Right ventricle myocardium inferior (tissue), 1 donor: Measurements from ENCODE around the gene PLOD1. TPM values are rescaled to one million over a fixed set of nuclear protein-coding genes. Genes with fewer than 3 reads are reported as not detected.
A peak's percentile ranks its signal among the peaks of the same experiment; 100 is the strongest.

ENCODE experiments used
- ATAC-seq: fragments of 200-7000 bp; cut with Tn5 transposase; one replicate; pipeline ENCODE4 v1.9.1; 2020; ENCODE audit warnings: mild to moderate bottlenecking, moderate library complexity
- DNase-seq: peaks from one replicate; pipeline ENCODE4 v3.0.0; 2021; ENCODE audit errors: missing footprints
- intact Hi-C: fragments of 100-400 bp; cut with DNase I; formaldehyde crosslinking; loops from one replicate; pipeline ENCODE4 v1.11.0; 2022
- total RNA-seq: library from RNA; stranded (reverse); fragmentation: NEBNext Ultra II Directional; extraction: Animal tissue kit (Norgen Biotek cat#: 25700); gene quantifications from one replicate; pipeline ENCODE4 v1.2.1, GENCODE V29; 2021
- donor health status: DM: no; HTN: yes; CAD: no; lungs with severe emphysema.

Gene PLOD1
- total RNA-seq, 1 donor from 2014 or later, result 70.4 TPM

DNA sequence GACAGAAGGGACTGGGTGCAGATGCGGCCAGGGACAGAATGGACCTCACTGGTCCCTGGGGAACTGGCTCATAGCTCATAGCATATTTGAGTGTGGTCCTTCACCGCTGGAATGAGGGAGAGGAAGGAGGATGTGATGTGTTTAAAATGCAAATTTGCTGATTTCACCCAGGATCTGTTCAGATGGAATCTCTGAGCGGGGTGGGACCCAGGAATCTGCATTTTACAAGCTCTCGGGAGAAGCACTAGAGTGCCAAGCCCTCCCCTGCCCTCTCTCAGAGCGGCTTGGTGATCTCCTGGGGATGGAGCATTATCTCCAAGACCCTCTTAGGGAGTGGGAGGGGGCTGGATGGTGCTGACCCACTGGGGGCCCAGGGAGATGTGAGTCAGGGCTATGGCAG, 22.9 kb downstream of the PLOD1 start:
- DNase-seq (no peak), ATAC-seq (no peak)
- intact Hi-C loops, result no loop called here

DNA sequence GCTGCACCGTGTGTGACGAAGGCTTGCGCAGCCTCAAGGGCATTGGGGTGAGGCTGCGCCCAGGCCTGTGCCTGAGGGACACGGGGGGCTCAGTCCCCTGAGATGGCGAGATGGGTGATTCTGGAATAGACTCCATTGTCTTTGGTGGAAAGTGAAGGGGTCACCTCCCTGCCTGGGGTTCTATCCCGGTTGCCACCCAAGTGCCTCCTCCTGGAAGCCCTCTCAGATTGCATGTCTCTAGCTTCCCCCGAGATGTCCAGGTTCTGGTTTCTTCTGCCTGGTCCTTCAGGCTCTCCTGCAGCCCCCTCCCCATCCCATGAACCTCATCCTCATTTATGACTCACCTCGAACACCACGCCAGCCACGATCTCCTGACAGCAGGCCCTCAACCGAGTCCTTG, 23.4 kb downstream of the PLOD1 start:
- intact Hi-C loops, result no loop called here
- ATAC-seq (no peak), DNase-seq (no peak)

- ATAC-seq, result no peak
Observed at GRCh38 chr1:11960276-11960675, 25.8 kb downstream of the PLOD1 start.

GRCh38 chr1:11960715-11961114, 26.2 kb downstream of the PLOD1 start:
- DNase-seq, result peak; percentile 82
- peak; percentile 33 for ATAC-seq
- intact Hi-C loops, result no loop called here

More at GRCh38 chr1:11960276-11960675, 25.8 kb downstream of the PLOD1 start:
- DNase-seq, result no peak
- intact Hi-C loops, result no loop called here

DNA sequence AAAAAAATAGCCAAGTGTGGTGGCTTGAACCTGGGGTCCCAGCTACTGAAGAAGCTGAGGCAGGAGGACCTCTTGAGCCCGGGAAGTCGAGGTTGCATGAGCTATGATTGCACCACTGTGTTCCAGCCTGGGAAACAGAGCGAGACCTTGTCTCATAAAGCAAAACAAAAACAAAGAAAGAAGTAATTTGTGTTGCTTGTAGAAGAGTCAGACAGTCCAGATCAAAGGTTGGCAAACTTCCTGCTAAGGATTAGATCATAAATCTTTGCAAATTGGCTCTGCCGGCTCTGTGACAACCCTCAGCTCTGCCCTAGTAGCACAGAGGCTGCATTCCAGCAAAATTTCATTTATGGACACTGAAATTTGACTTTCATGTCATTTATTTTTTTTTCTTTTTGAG, 26.7 kb downstream of the PLOD1 start:
- intact Hi-C loops, result no loop called here
- ATAC-seq (peak; percentile 6), DNase-seq (no peak)

DNA sequence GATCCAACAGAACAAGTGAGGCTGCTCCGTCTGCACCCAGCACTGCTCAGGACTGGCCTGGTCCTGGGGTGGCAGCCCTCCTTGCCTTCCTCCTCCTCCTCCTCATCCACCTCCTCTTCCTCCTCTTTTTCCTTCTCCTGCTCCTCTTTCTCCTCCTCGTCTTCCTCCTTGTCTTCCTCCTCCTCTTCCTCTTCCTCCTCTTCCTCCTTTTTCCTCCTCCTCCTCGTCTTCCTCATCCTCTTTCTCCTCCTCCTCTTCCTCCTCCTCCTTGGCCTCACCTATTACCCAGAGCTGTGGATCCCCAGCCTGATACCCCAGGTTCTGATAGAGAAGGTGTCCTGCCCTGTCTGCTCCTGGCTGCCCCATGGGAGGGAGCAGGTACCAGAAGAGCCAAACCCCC, 29.1 kb downstream of the PLOD1 start:
- DNase-seq (no peak), ATAC-seq (no peak)
- intact Hi-C loops, result no loop called here

- ATAC-seq, result no peak
- no peak for DNase-seq
- intact Hi-C loops, result no loop called here
Observed at GRCh38 chr1:11964656-11965055, 30.1 kb downstream of the PLOD1 start.

DNA sequence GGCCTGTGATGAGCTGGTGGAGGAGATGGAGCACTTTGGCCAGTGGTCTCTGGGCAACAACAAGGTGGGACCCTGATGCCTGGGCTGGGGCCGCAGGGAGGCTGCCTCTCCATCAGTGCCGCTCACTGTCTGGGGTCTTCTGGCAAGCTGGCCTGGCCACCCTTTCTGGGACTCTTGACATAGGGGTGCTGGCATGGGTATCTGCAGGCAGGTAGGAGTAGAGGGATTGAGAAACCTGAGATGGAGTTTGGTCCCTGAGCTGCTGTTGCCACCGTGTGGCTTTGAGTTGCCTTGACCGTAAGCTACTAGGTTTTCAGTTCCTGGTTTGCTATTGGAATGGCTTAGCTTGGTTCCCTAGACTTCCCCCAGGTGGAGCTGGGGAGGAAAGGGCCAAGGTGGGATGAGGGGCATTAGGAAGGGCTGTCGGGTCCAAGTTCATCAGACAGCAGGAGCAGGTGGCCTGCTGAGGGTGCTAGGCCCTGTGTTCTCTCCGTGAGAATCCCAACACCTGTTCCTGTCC, 32.6 kb downstream of the PLOD1 start:
- ATAC-seq, result peak; percentile 24
- no peak for DNase-seq
- intact Hi-C loops, result no loop called here

- DNase-seq, result no peak
- intact Hi-C loops, result loop anchor here (10.0 kb wide), 1 partner anchor 136 kb away; no protein-coding TSS in a partner anchor
- no peak for ATAC-seq
Observed at GRCh38 chr1:11970441-11971185, 36.1 kb downstream of the PLOD1 start.

DNA sequence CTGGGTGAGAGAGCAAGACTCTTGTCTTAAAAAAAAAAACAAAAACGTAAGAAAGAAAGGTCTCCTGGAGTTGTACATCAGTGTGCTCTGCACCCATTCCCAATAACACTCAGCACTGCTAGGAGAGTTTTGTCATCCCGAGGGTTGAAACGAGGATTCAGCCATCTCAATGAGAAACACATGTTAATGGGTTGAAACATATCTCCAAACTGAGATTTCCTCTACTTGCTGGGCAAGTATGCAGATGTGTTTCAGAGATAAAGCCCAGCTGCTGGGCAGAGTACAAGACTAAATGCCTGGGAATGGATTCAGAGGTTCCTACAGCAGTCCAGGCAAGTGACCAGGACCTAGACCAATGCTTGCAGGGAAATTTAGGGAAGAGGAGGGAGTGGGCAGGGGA, 43.1 kb downstream of the PLOD1 start:
- ATAC-seq (no peak), DNase-seq (no peak)
- intact Hi-C loops, result loop anchor here (2.0 to 10.0 kb wide), 2 partner anchors 43 to 143 kb away; partner anchors contain the start of gene PLOD1

DNA sequence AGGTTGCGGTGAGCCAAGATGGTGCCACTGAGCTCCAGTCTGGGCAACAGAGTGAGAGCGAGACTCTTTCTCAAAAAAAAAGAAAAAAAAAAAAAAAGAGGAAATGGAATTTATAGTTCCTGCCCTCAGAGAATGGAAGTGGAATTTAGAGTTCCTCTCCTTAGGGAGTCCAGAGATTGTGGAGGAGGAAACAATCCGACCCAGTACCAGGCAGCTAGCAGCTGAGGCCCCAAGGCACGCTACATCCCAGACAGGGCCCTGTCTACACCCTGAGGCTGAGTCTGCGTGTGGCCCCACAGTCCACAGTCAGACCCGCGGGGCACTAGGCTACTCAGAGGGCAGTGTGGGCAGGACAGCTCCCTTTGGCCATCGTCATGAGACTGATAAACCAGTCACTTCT, 43.8 kb downstream of the PLOD1 start:
- intact Hi-C loops, result loop anchor here (2.0 to 10.0 kb wide), 2 partner anchors 44 to 144 kb away; partner anchors contain the start of gene PLOD1
- DNase-seq (no peak), ATAC-seq (no peak)

GRCh38 chr1:11979028-11979850, 44.7 kb downstream of the PLOD1 start:
- intact Hi-C loops, result loop anchor here (2.0 to 10.0 kb wide), 2 partner anchors 44 to 144 kb away; partner anchors contain the start of gene PLOD1
- DNase-seq (no peak), ATAC-seq (peak; percentile 32)

DNA sequence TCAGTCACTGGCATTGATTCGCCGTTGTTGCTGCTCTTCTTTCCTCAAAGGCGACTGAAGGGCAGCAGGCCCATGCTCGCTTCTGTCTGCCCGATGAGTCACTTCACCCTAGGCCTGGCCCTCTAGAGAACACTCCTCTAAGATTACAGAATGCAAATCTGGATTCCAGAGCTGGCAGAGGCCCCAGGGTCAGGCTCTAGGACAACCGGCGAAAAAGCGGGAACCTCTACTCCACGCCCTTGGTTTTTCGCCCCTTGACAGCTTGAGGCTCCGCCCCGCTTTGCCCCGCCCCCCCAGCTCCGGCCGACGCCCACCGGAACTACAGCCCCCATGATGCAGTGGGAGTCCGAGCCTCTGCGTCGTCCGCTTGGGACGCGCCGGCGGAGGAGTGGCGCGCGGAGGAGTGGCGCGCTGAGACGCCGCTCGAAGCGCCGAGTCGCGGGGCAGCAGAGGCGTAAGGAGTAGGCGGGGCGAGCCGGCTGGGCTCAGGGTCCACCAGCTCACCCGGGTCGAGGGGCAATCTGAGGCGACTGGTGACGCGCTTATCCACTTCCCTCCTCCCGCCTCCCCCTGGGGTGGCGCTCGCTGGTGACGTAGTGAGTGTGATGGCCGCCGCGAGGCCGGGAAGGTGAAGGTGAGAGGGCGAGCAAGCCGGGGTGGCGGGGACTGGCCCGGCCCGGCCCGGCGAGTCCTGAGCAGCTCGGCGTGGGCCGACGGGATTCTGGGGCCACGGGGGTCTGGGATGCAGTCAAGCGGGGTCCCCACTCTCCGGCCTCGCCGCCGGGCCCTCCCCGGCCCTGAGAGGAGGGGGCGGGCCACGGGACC, 45.5 kb downstream of the PLOD1 start, which contains the start of gene MFN2:
Gene MFN2, plus strand, starts transcription at position 594 of the 825 bp plus-strand sequence. CDS start 8,725 bp downstream, outside the sequence.
- intact Hi-C loops, result loop anchor here (2.0 to 10.0 kb wide), 4 partner anchors 37 to 145 kb away; partner anchors contain the start of genes MIIP and PLOD1
- ATAC-seq, result peak; percentile 93
- peak; percentile 97 for DNase-seq

- DNase-seq (no peak), ATAC-seq (no peak)
- intact Hi-C loops, result loop anchor here (5.0 kb wide), 2 partner anchors 37 to 73 kb away; partner anchors contain the start of gene MIIP
Observed at GRCh38 chr1:11980676-11980972, 46.1 kb downstream of the PLOD1 start.

- intact Hi-C loops, result loop anchor here (5.0 kb wide), 2 partner anchors 36 to 74 kb away; partner anchors contain the start of gene MIIP
- ATAC-seq, result no peak
- no peak for DNase-seq
Observed at GRCh38 chr1:11981378-11982009, 47.0 kb downstream of the PLOD1 start.

DNA sequence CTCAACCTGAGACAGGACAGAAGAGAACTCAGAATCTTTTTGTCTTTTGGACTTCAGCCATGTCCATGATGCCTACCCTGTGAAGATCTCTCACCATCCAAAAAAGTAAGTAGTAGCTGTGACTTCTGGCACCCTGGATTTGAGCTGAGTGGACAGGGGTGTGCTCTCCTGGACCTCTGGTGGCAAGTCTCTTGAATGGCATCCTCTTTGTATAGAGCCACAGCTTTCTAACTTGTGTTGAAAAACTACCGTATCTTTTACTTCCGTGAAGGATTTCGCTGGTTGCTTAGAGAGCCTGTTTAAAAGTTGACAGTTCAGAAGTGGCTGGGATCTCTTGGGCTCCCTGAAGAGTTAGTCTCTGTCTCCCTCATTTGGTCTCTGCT, 47.5 kb downstream of the PLOD1 start:
- intact Hi-C loops, result loop anchor here (5.0 kb wide), 2 partner anchors 35 to 75 kb away; partner anchors contain the start of gene MIIP
- DNase-seq (no peak), ATAC-seq (no peak)

DNA sequence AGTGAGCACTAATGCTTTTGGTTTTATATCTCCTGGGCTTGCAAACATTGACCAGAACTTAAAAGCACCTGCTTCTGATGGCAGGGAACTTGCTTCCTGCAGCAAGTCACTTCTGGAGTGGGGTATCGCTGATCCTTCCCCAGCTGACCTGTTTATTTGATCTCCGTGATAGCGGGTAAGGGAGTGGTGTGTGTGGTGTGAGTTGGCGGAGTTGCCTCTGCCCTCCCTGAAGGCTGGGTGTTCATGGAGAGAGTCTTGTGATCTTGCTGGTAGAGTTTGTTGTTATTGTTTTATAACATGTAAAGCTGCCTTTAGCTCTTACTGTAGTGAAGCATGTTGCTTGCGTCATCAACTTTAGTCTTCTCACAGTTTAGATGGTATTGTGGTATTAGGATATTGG, 49.6 kb downstream of the PLOD1 start:
- DNase-seq (no peak), ATAC-seq (no peak)
- intact Hi-C loops, result loop anchor here (5.0 kb wide), 2 partner anchors 33 to 77 kb away; partner anchors contain the start of gene MIIP

- intact Hi-C loops, result loop anchor here (5.0 kb wide), 2 partner anchors 33 to 77 kb away; partner anchors contain the start of gene MIIP
- DNase-seq, result no peak
- no peak for ATAC-seq
Observed at GRCh38 chr1:11984576-11984975, 50.1 kb downstream of the PLOD1 start.
